C1 segment of cervical spinal cord (tissue), 14 donors: ENCODE measurements around the gene PTGES3L.

Experiments
- DNase-seq, 14 donors: peaks; one replicate each; lab custom pipeline; 2025; lab: John Stamatoyannopoulos, UW

The PTGES3L gene

DNA sequence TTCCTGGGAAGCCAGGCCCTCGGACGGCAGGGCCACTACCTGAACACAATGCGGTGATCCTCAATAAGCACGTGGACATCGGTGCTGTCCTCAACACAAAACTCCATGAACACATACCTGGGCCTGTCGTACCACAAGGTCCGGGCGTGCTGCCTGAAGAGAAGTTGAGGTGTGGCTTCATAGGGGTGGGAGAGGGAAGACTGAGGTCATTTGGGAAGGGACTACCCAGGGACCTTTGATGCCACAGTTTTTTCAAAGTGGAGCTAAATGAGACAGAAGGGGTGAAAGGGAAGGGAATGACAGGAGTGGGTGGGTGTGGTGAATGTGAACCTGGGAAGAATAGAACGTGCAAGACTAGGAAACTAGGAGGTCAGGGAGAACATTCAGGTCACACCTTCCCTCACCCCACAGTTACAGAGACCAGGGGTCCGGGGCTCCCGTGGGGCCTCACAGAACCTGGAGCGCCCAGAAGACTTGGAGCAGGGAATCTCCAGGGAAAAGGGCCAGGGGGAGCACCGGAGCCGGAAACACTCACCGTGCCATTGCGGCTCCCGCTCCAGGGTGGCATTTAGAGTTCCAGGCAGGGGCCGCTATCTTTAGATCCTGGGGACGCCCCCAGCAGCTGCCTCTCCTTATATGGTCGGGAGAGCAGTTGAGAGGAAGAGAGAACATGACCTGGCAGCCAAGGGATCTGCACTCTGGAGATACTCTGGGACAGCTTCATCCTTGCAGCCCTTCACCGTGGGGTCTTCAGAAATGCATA, at the start of gene PTGES3L:
TSS of gene PTGES3L (minus strand) at position 570 of the 763 bp plus-strand sequence. CDS start at position 543, 27 bp downstream.
- DNase-seq: peak in 3 of 14 donors; percentile 16 to 43 (median 21)

DNA sequence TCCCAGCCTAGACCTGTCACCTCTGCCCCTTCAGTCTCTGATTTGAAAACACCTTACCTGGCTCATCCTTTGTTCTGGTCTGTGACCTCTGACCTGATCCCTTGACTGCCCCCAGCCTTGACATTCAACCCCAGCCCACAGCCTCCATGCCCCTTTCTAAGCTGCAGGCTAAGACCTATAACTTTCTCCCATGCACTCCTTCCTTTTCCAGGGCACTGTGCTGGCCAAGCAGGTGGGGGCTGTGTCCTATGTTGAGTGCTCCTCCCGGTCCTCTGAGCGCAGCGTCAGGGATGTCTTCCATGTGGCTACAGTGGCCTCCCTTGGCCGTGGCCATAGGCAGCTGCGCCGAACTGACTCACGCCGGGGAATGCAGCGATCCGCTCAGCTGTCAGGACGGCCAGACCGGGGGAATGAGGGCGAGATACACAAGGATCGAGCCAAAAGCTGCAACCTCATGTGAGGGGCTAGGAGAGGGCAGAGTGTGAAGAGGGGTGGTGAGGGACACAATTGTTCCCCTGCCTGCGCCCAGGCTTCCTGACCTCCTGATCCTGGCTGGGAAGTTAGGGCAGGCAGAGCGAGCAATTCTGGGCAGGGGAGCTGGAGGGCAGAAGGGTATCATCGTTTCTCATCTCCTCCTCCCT, 48.5 kb upstream of the PTGES3L start:
- DNase-seq: no peak

DNA sequence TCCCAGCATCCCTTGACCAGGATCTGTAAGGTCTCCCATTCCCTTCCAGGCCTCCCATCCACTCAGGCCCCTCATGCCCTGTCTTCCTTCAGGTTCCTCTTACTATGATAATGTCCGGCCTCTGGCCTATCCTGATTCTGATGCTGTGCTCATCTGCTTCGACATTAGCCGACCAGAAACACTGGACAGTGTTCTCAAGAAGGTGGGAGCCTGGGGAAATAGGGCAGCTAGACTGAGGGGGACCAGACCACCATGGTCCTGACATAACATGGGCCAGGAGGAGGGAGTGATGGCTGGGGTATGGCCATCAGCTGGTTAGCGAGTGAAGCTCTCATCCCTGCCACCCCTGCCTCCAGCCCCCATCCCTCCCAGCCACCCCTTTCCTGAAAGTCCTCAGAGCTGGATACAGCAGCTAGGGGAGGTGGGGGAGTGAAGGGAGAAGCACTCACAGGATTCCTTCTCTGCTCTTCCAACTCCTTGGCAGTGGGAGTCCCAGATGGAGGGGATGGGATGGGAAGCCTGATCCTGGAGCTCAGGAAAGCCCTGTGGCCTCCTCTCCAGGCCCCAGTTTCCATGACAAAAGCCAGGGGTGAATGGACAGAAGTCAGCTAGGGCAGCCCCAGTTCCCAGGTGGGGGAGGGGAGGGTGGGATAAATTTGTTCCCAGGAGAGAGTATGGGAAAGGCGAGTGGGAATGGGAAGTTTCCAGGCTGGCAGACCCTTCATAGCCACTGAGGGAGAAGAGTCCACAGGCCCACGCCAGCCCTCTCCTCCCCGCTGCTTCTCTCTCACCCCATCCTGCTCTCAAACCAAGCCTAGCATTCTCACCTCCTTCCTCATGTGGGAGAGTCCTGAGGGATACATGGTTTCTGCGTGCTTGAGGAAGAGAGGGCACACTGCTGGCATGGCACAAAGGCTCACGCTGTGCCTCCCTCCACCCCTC, 47.5 kb upstream of the PTGES3L start:
- no peak for DNase-seq

DNA sequence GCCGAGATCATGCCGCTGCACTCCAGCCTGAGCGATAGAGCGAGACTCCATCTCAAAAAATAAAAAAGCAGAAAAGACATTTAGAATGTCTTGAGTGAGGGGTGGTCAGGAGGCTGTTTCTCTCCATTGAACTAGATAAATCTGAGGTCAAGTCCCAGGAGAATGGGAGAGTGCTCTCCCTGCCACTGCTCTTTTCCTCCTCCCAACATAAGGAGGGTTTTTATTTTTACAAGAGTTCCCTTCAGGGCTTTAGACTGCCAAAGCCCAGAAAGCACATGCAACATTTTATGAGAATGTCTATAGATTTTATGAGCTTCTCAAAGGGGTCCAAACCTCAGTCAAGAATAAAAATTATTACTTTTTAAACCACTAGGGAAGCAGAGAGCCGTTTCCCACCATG, 46.7 kb upstream of the PTGES3L start:
- DNase-seq: no peak

DNA sequence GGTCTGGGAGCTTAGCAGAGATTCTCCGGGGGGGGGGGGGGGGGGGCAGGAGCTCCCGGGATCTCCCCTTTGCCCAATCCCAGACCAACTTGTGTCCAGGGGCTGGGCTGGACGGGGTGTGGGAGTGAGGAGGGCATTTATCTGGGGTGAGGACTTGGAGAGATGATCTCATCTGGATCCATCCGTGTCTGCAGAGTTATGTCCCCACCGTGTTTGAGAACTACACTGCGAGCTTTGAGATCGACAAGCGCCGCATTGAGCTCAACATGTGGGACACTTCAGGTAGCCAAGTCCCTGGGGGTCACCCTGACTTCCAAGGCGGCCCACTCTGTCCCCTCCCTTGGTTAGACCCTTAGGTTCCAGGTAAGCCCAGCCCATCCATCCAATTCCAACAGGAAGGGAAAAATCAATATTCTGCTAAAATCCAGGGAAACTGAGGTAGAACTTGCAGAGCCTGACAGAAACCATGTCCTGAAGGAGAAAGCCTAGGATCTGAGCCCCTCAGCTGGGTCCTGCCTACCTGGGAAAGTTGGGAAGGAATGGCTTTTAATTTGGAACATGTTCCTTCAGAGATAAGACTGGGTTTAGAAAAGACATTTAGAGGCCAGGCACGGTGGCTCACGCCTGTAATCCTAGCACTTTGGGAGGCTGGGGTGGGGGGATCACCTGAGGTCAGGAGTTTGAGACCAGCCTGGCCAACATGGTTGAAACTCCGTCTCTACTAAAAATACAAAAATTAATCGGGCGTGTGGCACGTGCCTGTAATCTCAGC, 46.1 kb upstream of the PTGES3L start:
- DNase-seq: no peak

DNA sequence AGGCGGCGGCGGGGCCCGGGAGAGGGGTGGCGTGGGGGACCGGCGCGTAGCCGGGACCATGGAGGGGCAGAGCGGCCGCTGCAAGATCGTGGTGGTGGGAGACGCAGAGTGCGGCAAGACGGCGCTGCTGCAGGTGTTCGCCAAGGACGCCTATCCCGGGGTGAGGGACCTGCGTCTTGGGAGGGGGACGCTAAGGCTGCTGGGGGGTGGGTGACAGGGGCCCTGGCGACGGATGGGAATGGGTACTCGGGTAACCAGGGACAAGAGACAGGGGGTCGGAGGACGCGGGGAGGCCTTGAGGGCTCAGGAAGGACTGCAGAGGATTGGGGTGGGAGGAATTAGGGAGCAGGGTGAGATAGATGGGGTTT, 45.4 kb upstream of the PTGES3L start:
- peak in 1 of 14 donors; percentile 36 for DNase-seq

DNA sequence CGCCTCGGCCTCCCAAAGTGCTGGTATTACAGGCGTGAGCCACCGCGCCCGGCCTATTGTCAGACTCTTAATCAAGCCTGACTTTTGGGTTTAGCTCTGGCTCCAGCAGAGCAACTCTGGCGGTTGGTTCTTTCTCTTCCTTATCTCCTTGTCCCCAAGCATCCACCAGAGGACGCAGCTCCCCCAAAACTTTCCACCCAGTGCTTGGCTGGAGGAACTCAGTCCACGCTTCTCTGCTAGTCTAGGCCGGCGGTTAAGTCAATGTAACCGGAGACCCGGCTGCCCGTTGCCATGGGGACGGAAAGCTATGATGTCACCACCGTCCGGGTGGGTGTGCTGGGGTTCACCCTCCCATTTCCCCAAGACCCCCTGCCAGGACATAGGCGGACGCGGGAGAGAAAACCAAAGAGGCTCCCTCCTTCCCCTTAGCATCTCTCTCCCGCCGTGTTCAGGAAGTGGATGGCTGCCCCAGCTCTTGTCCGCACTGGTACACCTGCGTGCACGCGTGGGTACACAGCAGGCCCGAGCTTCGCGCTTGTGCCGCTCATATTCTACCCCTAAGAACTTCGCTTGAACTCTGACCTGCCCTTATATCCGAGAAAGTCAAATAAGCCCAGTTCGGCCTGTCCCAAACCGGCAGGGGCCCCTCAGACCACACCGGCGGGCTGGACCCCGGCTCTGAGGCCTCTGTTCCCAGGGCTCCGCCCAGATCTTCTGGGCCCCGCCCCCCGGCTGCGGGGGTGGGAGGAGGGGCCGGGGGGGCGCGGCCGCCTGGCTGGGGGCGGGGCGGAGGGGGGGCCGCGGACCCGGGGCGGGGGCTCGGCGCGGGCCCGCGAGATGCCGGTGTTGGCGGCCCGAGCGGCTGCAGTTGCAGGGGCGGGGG, 44.8 kb upstream of the PTGES3L start, which contains the start of gene RND2:
TSS of gene RND2 (plus strand) at position 825 of the 883 bp plus-strand sequence. CDS start 117 bp downstream, outside the sequence.
- DNase-seq: peak in 13 of 14 donors; percentile 36 to 86 (median 76)

DNA sequence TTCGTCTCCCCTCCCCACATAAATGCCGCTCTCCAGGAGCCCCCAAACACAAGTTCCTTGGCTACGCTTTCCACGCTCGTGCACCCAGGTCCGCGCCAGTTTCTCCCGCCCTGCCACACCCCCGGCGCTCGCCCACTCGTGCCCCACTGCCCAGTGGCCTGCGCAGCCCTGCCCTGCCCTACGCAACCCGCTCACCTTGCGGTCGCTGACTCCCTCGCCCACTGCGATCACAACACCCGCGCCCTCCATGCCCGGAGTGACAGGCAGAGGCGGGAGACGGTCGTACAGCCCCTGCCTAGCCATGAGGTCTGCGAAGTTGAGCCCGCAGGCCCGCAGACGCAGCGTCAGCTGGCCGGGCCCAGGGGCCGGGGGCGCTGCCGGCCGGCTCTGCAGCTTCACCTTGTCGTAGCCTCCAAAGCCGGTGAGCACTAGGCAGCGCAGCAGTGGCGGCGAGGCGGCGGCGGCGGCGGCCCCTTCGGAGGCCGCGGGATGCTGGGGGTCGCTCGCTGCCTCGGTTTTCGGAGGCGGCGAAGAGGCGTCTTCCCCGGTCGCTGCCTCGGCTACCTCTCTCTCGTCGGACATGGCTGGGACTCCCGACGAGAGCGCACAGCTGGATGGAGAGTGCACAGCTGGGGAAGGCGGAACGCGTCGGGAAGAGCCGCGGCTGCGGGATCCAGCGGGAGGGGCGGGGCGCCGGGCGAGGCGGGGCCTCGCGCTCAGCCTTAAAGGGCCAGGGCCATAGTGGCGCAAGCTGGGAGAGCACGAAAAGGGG, 42.0 kb upstream of the PTGES3L start, which contains the start of gene VAT1:
TSS of gene VAT1 (minus strand) at position 645 of the 772 bp plus-strand sequence. CDS start at position 582, 63 bp downstream.
- DNase-seq: peak in 12 of 14 donors; percentile 19 to 80 (median 62)

DNA sequence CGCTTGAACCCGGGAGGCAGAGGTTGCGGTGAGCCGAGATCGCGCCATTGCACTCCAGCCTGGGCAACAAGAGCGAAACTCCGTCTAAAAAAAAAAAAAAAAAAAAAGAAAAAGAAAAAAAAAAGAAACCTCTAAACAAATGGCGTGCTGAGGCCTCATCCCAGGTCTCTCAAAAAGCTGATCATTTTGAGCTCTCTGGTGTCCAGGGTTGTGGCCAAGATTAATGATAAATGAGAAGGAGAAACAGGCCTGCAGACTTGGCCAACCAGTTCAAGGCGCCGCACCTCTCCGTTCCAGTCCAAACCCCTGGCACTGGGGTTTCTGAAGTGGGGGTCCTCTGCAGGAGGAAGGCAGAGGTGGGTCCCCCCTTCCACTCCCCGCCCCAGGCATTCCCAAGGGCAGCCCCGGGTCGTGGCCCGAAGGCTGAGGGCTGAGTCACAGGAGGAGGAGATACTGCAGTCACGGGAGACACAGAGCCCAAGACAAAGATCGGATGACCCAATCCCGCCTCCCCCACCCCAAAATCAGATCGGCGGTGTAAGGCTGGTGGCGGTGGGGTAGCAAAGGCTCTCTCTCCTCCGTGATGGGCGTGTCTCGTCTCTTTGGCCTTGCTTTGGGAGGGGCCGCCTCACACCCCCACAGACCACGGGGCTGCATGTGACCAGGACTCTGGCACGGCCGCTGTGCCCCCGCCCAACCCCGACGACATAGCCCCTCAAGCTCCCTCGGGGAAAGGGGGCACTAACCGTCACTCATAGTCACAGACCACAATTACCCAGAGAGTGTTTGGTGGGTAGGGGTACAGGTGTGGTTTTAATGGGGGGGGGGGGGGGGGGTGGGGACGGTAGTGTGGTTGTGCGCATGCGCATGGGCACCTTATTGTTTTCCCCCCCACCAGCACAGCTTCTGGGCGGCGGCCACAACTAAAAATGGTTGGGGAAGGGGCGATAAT, 41.2 kb upstream of the PTGES3L start:
- DNase-seq: peak in 11 of 14 donors; percentile 30 to 81 (median 66)

DNA sequence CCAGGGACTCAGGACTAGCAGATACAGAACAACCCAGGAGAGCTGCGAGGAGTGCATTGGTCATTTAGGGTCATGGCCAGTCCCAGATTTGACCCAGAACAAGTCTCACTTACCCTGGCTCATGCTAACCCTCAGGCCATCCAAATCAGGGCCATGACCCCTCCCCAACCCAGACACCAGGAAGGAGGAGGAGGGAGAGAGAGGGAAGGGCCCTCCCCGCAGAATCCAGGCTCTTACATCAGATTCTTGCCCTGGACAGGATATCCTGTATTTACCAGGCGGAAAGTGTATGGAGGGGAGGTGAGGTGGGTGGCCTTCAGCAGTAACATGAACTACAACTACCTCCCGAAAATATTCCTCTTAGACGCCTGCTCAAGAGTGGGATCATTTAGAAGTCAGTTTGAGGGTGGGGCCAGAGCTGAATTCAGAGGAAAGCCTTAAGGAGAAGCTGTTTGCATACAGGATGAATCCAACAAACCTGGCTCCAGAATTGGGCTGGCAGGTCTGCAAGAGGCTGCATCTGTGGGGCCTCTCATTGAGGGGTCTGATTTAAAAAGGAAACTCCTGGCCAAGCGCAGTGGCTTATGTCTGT, 40.2 kb upstream of the PTGES3L start:
- DNase-seq: no peak

DNA sequence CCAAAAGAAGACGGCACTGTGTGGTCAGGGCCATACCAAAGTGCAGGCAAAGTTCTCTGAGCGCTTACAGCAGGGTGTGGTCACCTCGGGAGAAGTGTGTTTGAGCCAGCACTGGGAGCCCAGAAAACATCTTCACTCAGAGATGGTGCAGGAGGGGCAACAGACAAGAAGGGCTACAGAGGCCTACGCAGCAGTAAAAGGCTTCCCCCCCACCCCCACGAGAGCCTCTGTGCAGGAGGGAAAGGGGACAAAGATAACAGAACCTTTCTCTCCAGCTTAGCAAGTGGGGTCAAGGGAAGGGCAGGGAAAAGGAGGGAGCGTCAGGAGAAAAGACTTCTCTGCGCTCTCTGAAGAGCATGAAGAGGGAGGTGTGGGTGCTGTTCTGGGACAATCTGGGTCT, 39.5 kb upstream of the PTGES3L start:
- DNase-seq: no peak

DNA sequence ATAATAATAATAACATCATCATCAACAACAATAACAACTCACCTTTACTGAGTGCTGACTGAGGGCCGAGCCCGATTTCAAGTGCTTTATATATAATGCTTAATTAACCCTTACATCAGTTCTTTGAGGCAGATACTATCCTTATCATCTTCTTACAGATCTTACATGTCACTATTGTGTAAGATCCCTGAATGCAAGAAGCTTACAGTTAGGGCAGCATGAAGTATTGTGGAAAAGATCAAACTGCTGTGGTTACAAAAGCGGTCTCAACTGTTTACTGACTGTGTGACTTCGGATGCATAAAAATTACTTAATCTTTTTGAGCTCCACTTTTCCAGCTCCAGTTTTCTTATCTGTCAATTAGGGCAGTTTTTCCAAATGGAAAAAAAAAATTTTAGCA, 39.1 kb upstream of the PTGES3L start:
- no peak for DNase-seq

DNA sequence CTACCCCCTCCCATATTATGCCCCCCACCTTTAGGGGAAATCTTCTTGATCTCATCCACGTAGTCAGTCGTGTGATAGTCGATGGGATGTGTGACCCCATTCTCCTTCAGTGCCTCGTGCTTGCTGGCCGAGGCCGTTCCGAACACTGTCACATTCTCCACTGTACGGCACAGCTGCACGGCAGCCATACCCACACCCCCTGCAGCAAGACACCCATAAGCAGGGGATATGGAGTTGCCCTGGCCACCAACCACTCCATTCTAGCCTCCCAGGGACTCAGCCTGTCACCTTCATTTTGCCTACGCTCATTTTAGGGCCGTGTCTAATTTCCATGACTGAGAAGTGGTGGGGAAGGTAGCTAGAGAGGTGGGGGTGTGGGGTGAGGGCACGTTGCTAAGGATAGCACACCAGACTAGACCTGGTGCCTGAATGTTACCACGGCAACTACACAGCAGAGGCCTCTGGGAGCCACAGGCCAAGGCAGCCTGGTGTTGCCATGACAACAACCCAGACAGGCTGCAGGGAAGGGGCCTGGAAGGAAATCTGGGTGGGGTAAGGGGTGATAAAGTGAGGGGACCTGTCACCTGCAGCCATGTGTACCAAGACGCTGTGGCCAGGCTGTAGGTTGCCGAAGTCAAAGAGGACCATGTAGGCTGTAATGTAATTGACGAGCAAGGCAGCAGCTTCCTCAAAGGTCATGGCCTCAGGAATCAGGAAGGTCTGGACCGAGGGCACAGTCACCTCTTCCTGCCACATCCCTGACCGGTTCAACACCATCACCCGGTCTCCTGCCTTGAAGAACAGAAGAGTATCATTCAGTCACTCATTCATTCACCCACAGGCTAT, 38.4 kb upstream of the PTGES3L start:
- DNase-seq: peak in 1 of 14 donors; percentile 10

DNA sequence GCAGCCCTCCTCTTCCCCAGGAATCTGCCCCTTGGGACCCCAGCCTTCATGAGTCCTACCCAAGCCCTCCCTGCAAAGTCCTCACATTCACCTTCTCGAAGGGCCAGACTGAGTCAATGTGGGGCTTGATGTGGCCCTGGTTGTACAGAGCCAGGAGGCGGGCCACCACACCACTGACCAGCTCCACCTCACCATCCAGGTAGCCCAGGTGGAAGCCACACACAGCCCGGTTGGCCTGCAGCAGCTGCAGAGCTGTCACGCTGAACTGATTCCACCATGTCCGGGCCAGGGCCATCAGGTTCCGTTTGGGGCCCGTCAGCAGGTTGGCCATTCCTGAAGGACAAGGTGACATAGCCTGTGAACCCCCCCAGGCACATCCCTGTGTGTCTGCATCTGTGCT, 36.3 kb upstream of the PTGES3L start:
- DNase-seq: no peak

DNA sequence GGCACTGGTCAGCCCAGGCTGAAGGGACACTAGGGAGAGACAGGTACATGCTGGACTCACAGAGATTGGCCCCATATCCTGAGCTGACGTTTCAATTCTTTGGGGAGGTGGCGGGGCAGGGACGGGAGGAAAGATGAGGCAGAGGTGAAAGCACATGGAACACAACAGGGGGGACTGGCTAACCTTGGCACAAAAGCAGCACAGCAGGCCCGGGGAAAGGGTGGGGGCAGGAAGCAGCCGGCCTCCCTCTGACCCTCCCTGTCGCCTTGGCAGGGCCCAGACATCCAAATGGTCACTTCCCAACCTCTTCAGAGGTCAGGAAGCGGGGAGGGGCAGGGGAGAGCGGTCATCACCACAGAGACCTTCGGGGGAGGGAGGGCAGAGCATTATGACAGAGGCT, 35.7 kb upstream of the PTGES3L start:
- no peak for DNase-seq
